Mucosa of rectum (tissue), 2 donors: ENCODE data around the gene UNC13A.

ENCODE experiments used
- H3K27ac ChIP-seq, 2 donors: one replicate each; pipeline ENCODE4 v1.7.0; 2013; ENCODE audit warnings: inconsistent platforms in 2 of 2, low read depth in 2 of 2, low read length in 2 of 2
- H3K27me3 ChIP-seq, 2 donors: one replicate each; pipeline ENCODE4 v1.7.0; 2013; ENCODE audit warnings: low read length in 2 of 2; ENCODE audit not compliant: control insufficient read depth in 2 of 2, insufficient read depth in 2 of 2
- H3K36me3 ChIP-seq, 2 donors: one replicate each; pipeline ENCODE4 v1.7.0; 2013; ENCODE audit warnings: low read length in 2 of 2; ENCODE audit not compliant: control insufficient read depth in 2 of 2, insufficient read depth in 2 of 2
- H3K4me1 ChIP-seq, 2 donors: one replicate each; pipeline ENCODE4 v1.7.0; 2013; ENCODE audit warnings: low read length in 2 of 2, mild to moderate bottlenecking in 1 of 2; ENCODE audit not compliant: control insufficient read depth in 2 of 2, insufficient read depth in 2 of 2
- H3K4me3 ChIP-seq, 2 donors: one replicate each; pipeline ENCODE4 v1.7.0; 2013; ENCODE audit warnings: low read length in 2 of 2
- H3K9ac ChIP-seq, 2 donors: one replicate each; pipeline ENCODE4 v1.7.0; 2013; ENCODE audit warnings: low read length in 2 of 2, low read depth in 1 of 2, mild to moderate bottlenecking in 1 of 2
- H3K9me3 ChIP-seq, 2 donors: one replicate each; pipeline ENCODE4 v1.7.0; 2013; ENCODE audit warnings: low read length in 2 of 2; ENCODE audit not compliant: control insufficient read depth in 2 of 2
- donor health status: healthy.
- donor health status: Normal muscosa, but diverticular disease.

Gene UNC13A

DNA sequence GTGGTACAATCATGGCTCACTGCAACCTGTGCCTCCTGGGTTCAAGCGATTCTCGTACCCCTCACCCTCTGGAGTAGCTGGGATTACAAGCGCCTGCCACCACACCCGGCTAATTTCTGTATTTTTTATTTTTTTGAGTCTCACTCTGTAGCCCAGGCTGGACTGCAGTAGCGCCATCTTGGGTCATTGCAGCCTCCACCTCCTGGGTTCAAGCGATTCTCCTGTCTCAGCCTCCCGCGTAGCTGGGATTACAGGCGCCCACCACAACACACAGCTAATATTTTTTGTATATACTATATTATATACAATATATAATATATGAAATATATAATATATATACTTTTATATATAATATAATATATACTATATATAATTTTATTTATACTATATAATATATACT is 80.2 kb downstream of the UNC13A start:
- Histone ChIP-seq H3K4me1 (peaks cover 2 to 6% of the 10 kb centered on the region in 2 donors), H3K9ac (no peak overlapping the region), H3K27ac (no peak overlapping the region), H3K4me3 (no peak overlapping the region), H3K27me3 (peaks cover 0 to 6% of the 10 kb centered on the region in 2 donors), H3K36me3 (no peaks in the 10 kb centered on the region), H3K9me3 (no peaks in the 10 kb centered on the region)

DNA sequence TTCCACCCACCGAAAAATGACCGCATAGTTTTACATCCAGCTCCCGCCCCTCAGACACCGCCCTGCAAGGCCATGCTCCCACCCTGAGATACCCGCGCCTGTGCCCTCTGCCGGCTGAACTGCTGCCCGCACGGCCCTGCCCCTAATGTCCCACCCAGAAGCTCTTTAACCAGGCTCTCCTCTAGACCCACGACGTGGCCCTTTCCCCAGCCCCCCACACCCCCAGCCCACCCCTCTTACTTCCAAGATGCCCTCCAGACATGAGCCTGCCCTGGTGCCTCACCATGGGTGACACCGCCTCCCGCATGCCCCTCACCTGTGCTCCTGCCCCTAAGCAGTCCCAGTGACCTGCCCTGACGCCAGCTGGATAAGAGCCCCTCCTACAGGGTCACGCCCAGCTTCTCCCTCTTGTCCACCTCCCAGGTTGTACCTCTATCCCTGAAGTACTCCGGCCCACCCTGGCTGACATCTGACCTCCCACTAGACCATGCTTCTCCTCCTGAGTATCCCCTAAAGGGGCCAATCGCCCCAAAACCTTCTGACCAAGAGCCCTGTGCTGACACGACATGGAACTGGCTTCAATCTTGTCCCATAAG is 81.5 kb downstream of the UNC13A start:
- Histone ChIP-seq H3K27ac (no peak overlapping the region), H3K9me3 (no peaks in the 10 kb centered on the region), H3K27me3 (peaks cover 3 to 12% of the 10 kb centered on the region in 2 donors), H3K4me1 (peaks cover 2 to 6% of the 10 kb centered on the region in 2 donors), H3K9ac (no peak overlapping the region), H3K4me3 (peak overlapping the region in 1 of 2 donors; percentile 57), H3K36me3 (no peaks in the 10 kb centered on the region)

DNA sequence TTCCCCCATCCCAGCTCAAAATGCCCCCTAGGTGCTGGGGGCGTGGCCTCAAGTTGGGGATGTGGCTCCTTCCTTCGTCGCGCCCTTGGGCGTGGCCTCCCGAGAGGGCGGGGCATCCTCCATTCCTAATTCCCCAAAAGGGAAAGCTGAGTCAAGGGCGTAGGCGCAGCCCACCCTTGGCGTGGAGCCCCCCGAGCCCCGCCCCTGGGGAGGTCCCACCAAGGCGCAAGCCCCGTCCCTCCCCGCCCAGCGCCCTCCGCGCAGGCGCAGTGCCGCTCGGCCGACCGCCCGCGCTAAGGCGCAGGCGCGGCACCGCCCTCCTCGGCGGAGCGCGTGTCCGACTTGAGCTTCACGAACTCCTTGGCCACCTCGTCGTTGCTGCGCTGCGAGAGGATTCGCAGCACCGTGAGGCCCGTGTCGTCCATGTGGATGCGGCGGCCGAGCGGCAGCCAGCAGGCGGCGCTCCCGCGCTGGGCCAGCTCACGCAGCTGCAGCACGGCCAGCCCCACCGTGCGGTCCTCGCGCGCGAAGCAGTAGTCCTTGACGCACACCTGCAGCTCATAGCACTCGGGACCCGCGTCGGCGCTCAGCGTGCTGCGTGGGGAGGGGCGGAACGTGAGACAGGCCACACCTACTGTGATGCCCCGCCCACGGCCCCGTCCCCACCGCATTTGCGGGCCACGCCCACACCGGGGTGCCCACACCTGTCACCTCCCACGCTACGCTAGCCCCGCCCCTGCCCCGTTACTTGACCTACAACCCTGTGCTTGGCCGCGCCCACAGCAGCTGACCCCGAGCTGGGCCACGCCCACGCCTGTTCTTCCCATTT is 82.2 kb downstream of the UNC13A start:
- peaks cover 2 to 6% of the 10 kb centered on the region in 2 donors for H3K4me1 ChIP-seq
- H3K9me3 ChIP-seq = no peaks in the 10 kb centered on the region
- no peaks in the 10 kb centered on the region for H3K36me3 ChIP-seq
- H3K27me3 ChIP-seq = peaks cover 3 to 12% of the 10 kb centered on the region in 2 donors
- H3K9ac ChIP-seq = no peak overlapping the region
- peak overlapping the region; percentile 14 to 65 for H3K27ac ChIP-seq
- peak overlapping the region; percentile 37 to 57 for H3K4me3 ChIP-seq

DNA sequence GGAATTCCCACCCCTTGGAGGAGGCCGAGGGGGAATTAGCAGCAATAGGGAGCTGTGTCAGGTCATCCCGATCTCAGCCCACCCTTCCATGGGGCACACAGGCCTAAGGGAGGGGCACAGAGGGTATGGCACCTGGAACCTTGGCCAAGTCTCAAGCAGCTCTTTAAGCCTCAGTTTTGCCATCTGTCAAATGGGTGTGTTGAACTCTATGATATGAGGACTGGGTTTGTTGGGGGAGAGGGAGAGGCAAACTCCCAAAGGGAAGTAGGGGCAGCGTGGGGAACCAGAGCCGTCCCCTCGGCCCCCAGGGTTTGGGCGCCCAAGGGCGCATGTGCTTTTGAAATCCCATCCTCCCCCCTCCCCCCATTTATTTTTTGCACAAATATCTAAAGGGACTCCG is 83.0 kb downstream of the UNC13A start:
- no peak overlapping the region for H3K4me3 ChIP-seq
- no peaks in the 10 kb centered on the region for H3K36me3 ChIP-seq
- peaks cover 3 to 12% of the 10 kb centered on the region in 2 donors for H3K27me3 ChIP-seq
- no peaks in the 10 kb centered on the region for H3K9me3 ChIP-seq
- no peak overlapping the region for H3K27ac ChIP-seq
- H3K4me1 ChIP-seq = peaks cover 2 to 6% of the 10 kb centered on the region in 2 donors
- no peak overlapping the region for H3K9ac ChIP-seq

DNA sequence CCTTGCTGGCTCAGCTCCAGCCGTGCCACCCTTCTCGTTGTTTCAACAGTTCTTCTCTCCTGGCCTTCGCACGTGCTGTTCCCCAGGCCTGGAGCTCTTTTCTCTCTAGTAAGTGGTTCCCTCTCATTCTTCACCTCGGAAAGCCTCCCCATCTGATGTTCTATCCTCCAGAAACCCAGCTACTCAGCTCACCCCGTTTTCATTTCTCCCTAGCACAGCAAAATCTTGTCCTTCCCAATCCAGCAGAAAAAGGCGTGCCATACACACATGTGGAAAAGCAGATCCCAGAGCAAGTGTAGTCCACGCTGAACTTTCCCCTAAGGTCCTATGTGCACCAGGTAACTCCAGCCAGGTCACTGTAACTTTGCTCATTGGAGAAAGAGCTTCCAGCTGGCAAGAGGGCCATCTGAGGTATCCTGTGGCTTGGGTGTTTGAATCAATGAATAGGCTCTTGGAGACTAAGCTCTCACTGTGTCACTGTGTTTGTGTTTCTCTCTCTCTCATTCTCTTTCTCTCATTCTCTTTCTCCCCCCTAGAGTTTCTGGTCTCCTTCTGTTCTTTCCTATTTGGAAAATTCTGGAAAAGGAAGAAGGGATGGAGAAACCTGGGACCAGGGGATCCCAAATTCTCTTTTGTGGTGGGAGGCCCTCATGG is 83.7 kb downstream of the UNC13A start:
- Histone ChIP-seq H3K27ac (no peak overlapping the region), H3K9me3 (no peaks in the 10 kb centered on the region), H3K9ac (no peak overlapping the region), H3K27me3 (peaks cover 3 to 12% of the 10 kb centered on the region in 2 donors), H3K36me3 (no peaks in the 10 kb centered on the region), H3K4me3 (no peak overlapping the region), H3K4me1 (peaks cover 2 to 6% of the 10 kb centered on the region in 2 donors)

DNA sequence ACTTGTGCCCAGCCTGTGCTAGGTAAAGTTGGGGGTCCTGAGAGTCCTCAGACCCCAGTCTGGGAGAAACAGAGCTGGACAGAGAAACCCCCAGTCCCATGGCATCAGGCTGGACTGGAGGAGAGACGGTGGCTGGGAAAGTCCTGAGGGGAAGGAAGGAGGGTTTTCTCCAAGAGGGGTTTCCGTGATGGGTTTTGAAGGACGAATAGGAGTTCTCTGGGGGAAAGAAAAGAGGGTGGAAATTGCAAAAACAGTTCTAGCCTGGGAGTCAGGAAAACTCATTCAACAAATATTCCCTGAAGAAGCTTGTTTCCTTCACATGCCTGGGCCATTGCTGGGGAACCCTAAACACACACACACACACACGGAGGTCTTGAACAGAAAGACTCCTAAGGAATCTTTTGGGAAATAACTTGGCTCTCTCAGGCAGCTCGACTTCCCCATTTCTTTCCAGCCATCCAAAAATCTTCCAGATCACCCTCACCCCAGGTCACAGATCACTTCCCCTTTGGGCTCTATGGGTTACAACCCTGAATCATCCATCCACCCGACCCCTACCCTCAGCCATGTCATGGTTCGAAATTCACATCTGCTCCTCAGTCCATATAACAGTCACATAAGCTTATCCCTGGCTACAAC is 85.2 kb downstream of the UNC13A start:
- Histone ChIP-seq H3K4me3 (no peak overlapping the region), H3K27me3 (peaks cover 3 to 14% of the 10 kb centered on the region in 2 donors), H3K4me1 (peaks cover 2 to 6% of the 10 kb centered on the region in 2 donors), H3K9ac (no peak overlapping the region), H3K36me3 (no peaks in the 10 kb centered on the region), H3K9me3 (no peaks in the 10 kb centered on the region), H3K27ac (no peak overlapping the region)

DNA sequence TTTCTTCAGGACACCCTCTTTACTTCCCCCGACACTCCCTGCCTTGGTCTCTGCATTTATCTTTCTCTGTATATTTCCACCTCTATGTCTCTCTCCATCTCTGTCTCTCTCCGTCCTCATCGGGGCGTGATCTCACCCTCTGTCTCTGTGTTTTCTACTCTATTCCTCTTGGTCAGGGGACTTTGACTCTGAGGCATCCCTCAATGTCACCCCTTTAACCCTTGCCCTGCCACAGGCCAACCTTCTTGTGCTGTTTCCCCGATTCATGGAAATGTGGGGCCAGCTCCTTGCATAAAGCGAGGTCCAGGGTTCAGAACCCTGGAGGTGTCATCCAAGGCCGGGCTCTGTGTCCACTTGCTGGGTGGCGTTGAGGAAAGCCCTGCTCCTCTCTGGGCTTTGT is 85.9 kb downstream of the UNC13A start:
- H3K9ac ChIP-seq = no peak overlapping the region
- no peak overlapping the region for H3K4me3 ChIP-seq
- no peaks in the 10 kb centered on the region for H3K36me3 ChIP-seq
- H3K4me1 ChIP-seq = peaks cover 2 to 6% of the 10 kb centered on the region in 2 donors
- H3K27ac ChIP-seq = no peak overlapping the region
- H3K27me3 ChIP-seq = peaks cover 3 to 14% of the 10 kb centered on the region in 2 donors
- no peaks in the 10 kb centered on the region for H3K9me3 ChIP-seq

DNA sequence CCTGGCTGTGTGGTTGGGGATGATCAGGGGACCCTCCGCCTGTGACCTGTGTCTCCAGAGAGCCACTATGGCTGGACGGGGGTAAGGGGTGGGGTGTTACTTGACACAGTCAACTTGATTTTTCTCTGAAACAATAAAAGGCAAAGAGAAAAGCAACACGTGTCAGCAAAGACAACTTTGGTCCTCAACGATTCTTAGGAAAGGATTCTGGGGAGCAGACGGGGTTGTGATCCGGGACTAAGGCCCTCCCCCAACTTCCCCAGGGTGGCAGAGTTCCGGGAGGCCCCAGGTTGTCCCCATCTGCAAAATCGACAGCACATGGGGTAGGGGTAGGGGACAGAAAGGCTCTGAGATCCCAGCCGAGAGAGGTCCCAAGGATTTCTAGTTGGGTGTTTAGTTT is 86.5 kb downstream of the UNC13A start:
- Histone ChIP-seq H3K4me1 (peaks cover 2 to 6% of the 10 kb centered on the region in 2 donors), H3K9ac (no peak overlapping the region), H3K9me3 (no peaks in the 10 kb centered on the region), H3K27me3 (peaks cover 3 to 12% of the 10 kb centered on the region in 2 donors), H3K4me3 (no peak overlapping the region), H3K36me3 (no peaks in the 10 kb centered on the region), H3K27ac (no peak overlapping the region)

DNA sequence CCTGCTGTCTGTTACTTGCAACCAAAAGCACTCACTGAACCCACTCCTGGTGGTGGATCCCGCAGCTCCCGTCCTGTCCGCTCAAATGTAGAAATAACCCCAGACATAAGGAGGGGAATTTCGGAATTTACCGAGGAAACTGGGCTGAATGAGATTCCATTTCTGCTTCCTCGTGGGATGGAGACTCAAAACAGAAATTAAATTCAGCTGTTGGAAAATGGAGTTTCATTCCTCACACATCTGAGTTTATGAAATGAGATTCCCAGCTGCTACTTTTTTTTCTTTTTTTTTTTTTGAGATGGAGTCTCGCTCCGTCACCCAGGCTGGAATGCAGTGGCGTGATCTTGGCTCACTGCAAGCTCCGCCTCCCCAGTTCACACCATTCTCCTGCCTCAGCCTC is 88.4 kb downstream of the UNC13A start:
- H3K4me3 ChIP-seq = no peak overlapping the region
- H3K9me3 ChIP-seq = no peaks in the 10 kb centered on the region
- no peaks in the 10 kb centered on the region for H3K36me3 ChIP-seq
- H3K4me1 ChIP-seq = no peaks in the 10 kb centered on the region
- peaks cover 3 to 12% of the 10 kb centered on the region in 2 donors for H3K27me3 ChIP-seq
- no peak overlapping the region for H3K9ac ChIP-seq
- H3K27ac ChIP-seq = no peak overlapping the region

DNA sequence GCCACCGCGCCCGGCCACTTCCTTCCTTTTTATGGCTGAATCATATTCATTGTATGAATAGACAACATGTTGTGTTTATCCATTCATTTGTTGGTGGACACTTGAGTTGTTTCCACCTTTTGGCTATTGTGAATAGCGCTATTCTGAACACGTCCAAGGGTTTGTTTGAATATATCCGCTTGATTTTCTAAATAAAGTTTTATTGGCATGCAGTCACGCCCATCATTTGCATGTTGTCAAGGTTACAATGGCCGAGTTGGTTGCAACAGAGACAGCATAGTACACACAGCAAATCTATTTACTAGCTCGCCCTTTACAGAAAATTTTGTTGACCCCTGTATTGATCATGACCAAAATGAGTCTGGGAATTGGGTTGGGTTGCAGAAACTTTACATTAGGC is 89.2 kb downstream of the UNC13A start:
- no peak overlapping the region for H3K27ac ChIP-seq
- no peak overlapping the region for H3K4me3 ChIP-seq
- no peaks in the 10 kb centered on the region for H3K9me3 ChIP-seq
- no peaks in the 10 kb centered on the region for H3K4me1 ChIP-seq
- no peak overlapping the region for H3K9ac ChIP-seq
- H3K36me3 ChIP-seq = no peaks in the 10 kb centered on the region
- peaks cover 3 to 10% of the 10 kb centered on the region in 2 donors for H3K27me3 ChIP-seq
